Stimulated activated CD8-positive, alpha-beta memory T cell treated with anti-CD3 and anti-CD28 coated beads, Interleukin-12 subunit alpha, Interleukin-12 subunit beta, amount 100 ng/mL, for 4 hours (primary cell): ENCODE results near the gene ITIH1.

Experiments used
- DNase-seq: peaks from one replicate; pipeline ENCODE4 v3.0.0-alpha.2; 2020; ENCODE audit warnings: low read depth

The ITIH1 gene

DNA sequence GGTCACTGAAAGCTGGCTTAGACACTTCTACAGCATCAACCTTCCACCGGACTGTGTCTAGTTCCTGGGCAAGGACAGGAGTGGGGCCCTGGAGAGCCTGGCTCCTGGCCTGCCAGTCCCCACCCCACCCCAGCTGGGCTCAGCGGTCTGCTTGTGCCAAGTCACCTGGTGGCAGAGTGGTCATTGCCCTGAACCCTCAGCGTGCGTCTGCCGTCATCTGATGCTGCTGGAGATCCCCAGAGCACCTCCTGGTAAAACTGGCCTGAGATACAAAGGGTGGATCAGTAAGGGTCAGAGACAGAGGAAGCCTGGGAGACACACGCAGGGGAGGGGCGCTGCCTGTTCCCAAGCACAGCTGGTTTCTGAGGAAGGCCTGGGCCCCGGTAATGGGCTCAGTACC lies 36.4 kb downstream of the ITIH1 start:
- no peak for DNase-seq

DNA sequence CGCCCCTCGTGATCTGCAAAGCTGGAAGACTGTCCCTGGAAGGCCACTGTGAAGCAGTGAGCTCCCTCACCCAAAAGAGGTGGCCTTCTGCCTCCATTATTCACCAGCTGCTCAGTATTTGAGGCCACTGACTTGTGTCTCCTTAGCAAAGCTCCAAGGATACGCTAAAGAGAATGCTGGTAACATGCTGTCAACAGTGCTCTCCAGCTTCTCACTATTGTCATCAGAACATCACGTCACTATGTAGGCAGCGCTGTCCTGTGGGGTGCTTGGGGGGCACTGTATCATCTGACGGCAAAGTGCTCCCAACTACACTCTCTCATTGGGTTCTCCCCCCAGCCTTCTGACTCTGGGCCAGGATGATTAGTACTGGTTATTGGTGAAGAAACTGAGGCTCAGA lies 38.8 kb downstream of the ITIH1 start:
- no peak for DNase-seq

DNA sequence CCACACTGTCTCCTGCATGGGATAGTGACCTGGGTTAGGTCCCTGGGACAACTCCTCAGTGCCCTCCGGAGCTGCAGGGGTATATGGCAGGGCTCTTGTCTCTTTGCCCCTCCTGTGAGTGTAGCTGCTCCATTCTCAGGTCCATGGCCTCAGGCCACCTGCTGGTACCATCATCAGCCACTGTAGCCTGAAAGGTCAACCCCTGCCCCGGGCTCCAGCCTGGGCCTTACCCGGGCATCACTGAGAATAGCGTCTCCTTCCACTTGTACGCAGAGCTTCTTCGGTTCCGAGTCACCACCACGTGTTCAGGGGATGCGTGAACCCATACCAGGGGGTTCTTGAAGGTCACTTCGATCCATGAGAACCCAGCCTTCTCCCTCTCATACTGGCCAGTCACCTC lies 39.3 kb downstream of the ITIH1 start:
- no peak for DNase-seq

DNA sequence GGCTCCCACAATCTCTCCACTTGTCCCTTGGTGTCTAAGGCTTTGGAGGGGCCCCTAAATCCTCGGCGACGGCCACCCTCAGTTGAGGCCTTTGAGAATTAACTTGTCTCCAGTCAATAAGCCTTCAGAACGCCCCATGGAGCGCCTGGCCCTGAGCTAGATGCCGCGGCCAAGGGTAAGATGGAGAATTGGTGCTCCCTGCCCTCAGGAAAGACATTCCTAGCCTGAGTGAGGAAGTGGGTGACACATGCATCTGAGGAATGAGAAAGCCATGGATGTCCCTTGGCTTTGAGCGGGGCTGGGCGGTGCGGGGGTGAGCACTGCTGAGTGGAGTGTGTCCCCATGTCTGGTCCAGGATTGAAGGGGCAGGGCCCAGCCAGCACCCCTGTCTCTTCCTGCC lies 39.8 kb downstream of the ITIH1 start:
- DNase-seq: no peak

DNA sequence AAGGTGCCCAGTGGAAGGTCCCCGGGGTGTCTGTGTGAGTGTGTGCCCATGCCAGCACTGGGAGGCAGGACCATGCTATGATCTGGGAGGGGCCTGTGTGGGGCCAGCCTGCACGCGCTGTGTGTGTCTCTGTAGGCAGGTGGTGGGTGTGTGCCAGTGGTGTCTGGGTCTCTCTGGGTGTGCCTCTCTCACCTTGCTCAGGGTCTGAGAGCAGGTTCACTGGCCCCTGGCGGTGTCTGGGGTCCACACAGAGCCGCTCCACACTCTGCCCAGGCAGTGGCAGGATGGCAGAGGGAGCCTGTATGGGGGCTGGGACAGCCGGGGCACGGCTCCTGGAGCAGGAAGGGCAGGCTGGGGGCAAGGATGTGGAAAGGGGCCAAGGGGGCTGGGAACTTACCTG lies 40.5 kb downstream of the ITIH1 start:
- no peak for DNase-seq

DNA sequence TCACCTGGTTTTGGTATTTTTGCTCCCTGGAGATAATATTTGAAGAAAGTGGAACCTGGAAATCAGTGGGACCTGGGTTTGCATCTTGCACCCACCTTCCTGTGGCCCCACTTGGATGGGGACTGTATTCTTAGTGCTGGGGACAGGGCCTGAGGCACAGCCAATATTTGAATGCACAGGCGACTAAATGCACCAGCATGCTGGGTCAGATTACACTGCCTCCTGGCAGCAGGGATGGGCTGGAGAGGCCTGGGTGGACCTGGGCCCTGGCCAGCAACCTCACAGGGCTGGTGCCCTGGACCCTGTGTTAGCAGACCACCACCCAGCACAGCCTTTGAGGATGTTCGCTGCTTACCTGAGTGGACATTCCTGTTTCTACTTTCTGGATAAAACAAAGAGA lies 42.5 kb downstream of the ITIH1 start:
- no peak for DNase-seq

DNA sequence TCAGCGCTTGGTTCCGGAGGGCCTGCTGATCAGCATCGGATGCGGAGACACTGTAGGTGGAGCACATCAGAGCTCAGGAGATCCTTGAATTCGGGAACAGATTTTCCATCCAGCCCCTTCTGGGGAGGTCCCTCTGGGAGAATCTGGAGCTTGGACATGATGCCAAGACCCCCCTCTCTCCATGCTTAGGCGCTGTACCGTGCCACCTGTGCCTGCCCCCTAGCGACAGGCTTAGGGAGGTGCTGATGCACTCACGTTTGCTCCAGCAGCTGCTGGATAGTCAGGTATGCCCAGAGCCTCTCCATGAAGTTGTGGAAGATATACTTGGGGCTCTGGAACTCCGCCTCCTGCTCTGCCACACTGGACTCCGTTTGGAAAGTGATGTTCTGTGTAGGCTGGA lies 43.3 kb downstream of the ITIH1 start:
- DNase-seq: no peak

DNA sequence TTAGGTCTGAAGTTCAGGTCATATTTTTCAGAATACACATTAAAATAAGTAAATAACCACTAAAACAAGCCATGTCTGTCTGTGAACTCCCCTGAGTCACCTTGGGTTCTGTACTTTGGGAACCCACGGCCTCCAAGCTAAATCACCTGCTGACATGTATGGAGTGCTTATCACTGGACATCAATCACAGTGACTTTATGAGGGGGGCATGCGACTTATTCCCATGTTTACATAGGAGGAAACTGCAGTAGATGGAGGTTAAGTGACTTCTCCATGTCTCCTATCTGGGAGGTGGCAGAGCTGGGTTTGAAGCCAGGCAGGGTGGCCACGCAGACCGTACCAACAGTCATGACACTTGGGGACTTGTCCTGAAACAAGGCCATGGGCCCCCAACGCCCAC lies 45.0 kb downstream of the ITIH1 start:
- no peak for DNase-seq

DNA sequence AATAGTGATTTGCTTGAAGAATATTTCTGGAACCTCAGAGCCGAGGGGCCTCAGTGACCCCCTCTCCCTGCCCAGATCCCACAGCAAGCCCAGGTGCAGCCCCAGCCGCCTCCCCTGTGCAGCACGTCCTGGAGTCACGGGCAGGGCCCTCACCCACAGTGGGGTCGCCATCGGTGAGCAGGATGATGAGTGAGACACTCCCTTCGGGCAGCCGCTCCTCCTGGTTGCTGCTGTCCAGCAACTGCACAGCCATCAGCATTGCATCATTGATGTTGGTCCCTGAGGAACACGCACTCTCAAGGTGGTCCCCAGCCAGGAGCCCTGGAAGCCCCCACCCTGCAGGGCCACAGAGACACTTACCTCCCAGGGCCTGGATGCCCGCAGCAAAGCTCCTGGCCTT lies 46.6 kb downstream of the ITIH1 start:
- no peak for DNase-seq

DNA sequence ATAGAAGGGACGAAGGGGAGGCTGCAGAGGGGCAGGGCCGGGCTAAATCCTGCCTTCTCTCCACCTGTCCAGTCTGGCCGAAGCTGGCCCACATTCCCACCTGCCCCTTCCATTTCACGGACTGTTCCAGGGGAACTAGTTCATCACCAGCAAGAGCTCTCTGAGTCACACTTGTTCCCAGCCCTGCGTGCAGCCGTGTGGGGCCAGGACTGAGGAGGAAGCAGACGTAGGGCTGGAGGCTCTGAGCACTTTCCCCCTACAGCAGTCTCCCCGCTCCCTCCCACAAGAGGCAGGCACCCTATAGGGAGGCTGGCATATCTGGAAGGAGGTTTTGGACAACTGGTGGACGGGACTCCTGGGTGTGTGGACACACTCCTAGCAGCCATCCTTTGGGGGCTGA lies 50.0 kb downstream of the ITIH1 start:
- no peak for DNase-seq

DNA sequence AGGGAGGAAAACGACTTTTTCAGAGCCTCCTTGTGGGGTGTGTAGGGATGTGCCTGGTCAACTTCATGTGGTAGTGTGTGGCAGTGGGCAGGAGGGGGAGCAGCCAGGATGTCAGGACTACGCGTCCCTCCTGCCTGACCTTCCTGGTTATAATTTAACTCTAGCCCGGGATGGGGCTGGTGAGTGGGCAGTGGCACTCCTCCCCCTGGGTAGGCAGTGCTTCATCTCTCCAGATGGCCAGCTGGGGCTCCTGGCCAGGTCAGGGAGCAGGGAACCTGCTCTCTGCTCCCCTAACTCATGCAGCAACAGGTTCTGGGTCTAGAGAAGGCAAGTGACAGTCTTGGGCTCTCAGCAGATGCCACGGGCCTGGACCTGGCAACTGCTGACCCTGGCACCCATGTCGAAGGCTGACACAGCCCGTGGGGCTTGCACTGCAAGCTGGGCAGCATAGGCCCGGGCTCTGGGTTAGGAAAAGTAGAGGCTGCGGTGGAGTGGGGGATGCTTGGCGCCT lies 50.5 kb downstream of the ITIH1 start:
- DNase-seq: no peak

DNA sequence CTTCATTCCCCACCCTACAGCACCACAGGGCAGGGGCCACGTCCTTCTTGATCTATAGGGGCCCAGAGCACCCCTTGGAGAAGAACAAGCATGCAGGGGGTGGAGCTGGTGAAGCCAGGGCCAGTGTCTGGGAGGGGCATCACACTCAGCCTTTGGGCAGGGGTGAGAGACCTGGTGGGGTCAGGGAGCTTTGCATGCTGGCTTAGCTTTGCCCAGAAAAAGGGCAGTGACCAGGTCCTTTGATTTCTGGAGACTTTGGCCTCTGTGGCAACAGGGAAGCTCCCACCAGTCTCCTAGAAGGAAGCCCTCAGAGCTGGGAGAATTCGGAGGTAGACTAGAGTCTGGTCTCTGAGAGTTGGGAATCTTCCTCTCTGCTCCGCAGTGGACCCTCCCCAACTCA lies 52.1 kb downstream of the ITIH1 start:
- DNase-seq: no peak

DNA sequence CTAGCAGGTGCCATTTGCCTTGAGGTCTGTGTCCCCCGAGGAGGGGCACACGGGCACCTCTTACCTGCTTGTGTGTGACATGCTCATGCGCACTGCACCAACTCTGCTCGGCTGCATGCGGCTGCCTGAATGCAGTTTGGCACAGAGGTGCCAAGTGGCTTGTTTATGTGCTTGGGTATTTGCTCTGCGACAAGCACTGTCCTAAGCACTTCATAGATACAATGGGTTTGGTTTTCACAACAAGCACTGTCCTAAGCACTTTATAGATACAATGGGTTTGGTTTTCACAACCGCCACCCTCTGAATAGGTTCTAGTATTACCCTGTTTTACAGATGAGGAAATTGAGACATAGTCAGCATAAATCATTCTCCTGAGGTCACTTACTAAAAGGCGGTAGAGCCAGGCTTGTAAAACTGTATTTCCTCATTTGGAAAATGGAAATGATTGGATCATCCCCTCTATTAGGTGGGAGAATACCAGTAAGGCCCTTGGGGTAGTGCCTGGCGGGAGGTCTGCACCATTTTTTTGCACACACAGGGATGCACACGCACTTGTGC lies 52.6 kb downstream of the ITIH1 start:
- no peak for DNase-seq

DNA sequence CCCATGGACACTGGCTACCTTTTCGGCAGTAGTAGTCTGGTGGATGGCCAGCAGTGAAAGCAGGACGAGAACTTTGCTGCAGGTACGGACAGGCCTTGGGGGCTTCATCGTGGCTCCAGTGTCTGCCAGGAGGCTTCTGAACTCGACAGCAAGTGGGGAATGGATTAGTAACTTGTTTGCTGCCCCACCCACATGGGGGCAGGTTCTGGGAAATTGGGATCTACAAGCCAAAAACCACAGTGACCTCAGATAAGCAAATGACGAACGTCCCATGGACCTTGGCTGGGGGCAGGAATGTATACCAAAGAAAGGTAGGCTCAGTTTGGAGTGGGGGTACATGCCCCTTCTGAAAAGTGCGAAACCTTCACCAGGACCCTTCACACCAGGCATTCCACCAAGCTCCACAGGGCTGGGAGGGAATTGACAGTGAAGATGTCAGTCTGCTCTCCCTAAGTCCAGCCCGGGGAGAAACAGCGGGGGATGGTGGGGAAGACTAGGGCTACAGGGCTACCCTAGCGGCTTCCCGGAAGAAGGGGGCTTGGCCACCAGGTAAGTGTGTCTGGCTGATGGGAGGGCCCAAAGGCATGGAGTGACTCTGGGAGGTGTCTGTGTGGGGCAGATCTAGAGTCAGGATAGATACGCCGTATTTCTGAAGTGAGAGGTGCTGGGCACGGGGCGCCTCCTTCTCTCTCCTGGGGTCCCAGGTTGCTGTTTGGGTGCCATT lies 53.3 kb downstream of the ITIH1 start, which contains the start of gene ITIH4:
TSS of gene ITIH4 (minus strand) at position 138 of the 724 bp plus-strand sequence. CDS start at position 108, 30 bp downstream.
- no peak for DNase-seq

DNA sequence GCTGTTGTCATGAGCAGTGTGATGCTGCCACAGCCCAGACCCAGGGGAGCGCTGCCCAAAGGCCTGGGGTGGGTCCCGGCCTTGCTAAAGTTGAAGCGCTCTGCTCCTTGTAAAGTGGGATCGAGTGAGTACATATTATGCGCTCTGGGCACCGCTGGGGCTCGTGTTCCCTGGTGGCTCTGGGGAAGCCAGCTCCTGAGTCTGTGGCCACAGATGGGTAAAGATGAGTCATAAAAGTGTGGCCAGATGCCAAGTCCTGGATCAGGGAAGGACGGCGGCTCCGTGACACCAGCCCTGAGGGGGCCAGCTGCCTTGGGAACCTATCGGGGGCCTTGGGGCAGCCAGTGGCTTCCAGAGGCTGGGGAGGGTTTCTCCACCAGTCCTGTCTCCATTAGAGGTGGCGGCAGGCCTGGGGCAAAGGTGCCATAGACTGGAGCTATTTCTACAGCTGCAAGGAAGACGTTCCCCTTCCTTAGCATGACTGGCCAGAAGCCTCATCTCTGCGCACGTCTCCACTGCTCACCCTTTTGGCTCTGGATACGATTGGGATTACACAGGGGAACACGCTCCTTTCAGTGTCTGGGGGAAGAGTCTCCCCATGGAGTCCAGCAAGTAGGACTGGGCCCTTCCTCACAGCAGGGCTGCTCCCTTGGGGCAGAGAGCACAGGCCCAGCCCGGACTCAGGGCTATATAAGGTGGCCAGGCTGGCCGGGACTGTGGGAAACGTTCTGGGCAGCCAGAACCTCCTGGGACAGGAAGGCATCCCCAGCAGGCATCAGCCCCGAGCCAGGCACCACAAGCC lies 54.3 kb downstream of the ITIH1 start:
- DNase-seq: no peak

DNA sequence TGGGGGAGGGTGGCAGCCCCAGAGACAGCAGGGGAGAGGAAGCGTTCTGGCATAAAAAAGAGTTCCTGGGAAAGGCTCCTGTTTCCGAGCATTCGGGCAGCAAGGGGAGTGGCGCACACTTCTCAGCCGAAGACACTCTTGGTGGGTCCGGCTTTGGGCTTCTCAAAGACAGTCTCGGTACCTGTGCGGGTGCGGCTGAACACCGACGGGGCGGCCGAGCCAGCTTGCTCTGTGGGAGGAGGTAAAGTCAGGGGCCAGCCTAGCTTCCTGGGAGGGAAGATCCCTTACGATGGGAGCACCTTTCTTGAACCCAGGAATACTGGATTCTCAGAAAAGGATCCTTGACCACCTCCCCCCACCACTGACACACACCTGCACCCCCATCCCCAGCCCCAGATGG lies 55.8 kb downstream of the ITIH1 start:
- DNase-seq: no peak

DNA sequence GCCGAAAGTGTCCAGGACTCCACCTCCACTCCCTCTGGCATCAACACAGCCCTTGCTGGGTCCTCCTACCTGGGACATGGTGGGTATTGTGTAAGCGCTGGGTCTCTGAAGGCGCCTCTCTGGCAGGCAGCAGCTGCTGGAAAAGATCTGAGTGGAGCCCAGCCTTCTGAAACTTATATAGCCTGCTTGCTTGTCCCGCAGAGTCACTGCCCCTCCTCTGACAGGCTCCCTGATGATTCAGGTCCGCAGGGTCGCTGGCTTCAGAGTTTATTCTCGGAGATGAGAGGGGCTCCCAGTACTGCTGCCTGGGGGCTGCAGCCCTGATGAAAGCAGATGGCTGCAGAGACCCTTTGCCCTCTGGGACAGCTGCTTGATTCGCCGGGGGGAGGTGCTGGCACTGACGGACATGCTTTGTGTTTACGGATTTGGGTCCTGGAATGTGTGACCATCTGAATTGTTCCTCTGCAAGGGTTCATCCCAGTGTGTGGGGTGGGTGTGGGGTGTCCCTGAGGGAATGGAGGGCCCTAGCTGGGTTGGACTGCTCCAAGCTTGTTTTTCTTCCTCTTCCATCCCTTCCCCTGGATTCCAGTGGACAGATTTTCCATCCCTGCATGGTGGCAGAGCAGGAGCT lies 57.6 kb downstream of the ITIH1 start, which contains the start of gene MUSTN1:
TSS of gene MUSTN1 (minus strand) at position 149 of the 631 bp plus-strand sequence. CDS start at position 78, 71 bp downstream.
- no peak for DNase-seq

DNA sequence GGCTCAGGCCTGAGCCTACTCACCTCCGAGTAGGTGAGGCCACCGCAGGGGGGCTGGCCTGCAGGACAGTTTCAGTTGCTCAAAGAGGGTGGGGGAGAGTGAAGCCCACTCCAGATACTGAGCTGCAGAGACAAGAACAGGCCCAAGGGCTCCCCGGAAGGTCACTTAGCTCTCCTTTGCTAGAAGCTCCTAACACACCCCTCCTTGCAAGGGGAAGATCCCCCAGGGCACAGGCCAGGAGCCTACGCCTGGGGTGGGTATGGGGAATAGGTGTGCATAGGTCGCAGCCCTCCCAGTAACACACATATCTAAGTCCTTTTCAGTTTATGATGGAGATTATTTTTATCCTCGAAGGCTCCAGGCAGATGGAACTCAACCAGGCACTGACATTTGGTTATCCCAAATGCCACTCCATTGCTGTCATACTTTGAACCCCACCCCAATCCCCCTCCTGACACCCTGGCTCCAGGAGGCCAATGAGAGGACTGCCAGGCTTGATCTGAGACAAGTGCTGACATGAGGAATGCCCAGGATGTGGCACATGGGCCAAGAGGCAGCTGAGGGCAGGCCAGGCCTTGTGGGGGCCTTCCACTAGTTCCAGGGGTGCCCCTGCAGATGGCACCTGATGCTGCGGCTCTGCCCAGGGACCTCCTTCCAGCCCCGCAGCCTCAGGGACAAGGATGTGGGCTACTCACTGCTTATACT lies 58.5 kb downstream of the ITIH1 start:
- no peak for DNase-seq

DNA sequence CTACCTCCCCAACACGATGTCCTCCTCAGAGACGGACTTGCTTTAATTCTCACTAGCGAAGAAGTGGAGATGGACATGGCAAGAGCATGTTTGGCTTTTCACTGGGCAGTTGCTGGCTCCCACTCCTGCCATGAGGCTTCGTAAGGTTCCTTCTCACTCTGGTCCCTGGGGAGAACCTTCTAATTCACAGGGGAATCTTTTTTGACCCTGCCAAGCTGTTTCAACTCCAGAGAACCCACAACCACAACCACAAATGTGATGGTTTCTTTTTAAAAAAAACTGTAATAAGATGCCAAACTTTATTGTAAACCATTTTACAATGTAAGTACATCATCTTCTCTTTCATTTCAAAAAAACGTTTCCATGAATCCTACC lies 59.1 kb downstream of the ITIH1 start:
- no peak for DNase-seq

DNA sequence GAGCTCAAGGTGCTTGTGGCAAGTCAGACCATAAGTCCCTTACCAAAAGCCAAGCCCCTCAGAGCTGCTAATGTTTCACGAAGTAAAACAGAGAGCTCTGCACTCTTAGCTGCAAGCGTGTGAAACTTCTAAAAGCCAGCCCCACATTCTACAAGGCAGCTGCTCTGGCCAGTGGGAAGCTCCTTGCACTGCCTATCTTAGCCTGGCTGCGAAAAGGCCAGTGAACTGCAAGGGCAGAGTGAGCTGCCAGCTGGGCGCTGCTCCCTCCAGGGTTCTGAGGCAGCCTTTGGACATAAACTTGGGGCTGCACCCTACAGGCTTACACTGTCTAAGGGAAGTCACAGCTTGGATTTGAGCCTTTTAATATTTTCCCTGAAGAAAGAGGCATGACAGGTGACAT lies 59.6 kb downstream of the ITIH1 start:
- DNase-seq: no peak

DNA sequence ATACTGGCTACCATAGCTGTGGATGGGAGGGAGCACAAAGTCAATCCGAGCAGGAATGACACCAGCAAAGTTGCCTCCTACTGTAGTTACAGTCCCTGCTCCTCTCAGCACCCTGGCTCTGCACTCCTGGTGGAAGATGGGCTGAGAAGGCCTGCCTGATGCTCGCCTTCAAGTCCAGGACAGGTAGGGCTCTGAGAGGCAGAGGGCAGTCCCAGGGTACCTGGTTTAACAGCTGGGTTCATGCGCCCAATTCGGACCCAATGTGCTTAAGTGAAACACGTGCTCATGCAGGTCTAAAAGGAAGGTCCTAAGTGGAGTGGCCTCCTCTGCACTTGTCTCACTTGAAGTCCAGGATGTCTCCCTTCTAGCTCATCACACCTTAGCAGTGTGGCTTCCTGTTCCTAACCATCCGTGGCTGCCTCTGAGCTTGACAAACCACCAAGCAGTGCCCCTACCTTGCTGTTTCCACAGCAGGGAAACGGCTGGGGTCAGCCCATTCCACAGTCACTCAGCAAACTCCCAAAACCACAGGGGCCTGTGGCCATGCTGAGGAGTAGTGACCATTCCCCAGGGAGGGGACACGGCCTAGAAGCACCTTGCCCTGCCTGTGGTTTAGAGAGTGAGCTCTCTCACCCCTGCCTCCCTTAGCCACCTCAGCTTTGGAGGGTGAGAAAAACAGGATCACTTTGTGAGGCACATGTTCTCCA lies 61.3 kb downstream of the ITIH1 start:
- DNase-seq: no peak
